ENCODE results near the gene KMT5B. TPM values are rescaled to one million over a fixed set of nuclear protein-coding genes. Genes with fewer than 3 reads are reported as not detected.

Gene KMT5B
- total RNA-seq, 5 donors from 2014 or later (not counting 1 experiment from before 2014, with no cell fraction given): 35.1 to 56.6 (median 48.5) TPM

GRCh38 chr11:68106165-68106940 lies 106.7 kb downstream of the KMT5B start:
- H3K36me3 Mint-ChIP-seq: no peaks in the 10 kb centered on the region
- Histone ChIP-seq H3K27ac (ENCODE audit: low read length) (no peak overlapping the region), H3K4me1 (ENCODE audit: control insufficient read depth in 1 of 2, extremely low read depth in 1 of 2, insufficient read depth in 2 of 2, low read length in 2 of 2) (no peaks in the 10 kb centered on the region), H3K4me3 (ENCODE audit: control insufficient read depth in 1 of 2, extremely low read depth in 1 of 2, low read length in 1 of 2) (no peak overlapping the region), H3K36me3 (ENCODE audit: control insufficient read depth in 2 of 2, extremely low read depth in 1 of 2, insufficient read depth in 1 of 2, low read length in 1 of 2) (no peaks in the 10 kb centered on the region), H3K27me3 (replicated peaks in 1 of 2; ENCODE audit: control insufficient read depth in 2 of 2, extremely low read depth in 1 of 2, insufficient read depth in 2 of 2, low read length in 1 of 2) (no peaks in the 10 kb centered on the region), H3K9me3 (no peaks in the 10 kb centered on the region)
- peaks cover 0 to 7% (median 2%) of the 10 kb centered on the region in 3 donors for H3K4me1 Mint-ChIP-seq
- ChIA-PET POLR2A (no interaction called here), CTCF (no interaction called here)
- DNase-seq (no peak), ATAC-seq (replicated peaks in 1 of 4) (peak in 1 of 4 experiments; percentile 10)
- WGBS (ENCODE audit: insufficient coverage): 100% methylated on average over 2 of the region's 8 CpGs
- H3K4me3 Mint-ChIP-seq: no peak overlapping the region
- no peaks in the 10 kb centered on the region for H3K9me3 Mint-ChIP-seq
- no peaks in the 10 kb centered on the region for H3K27me3 Mint-ChIP-seq
- H3K27ac Mint-ChIP-seq: no peak overlapping the region

Other genes with a start within 250 kb of the KMT5B start
- gene UNC93B1, start 209.2 kb downstream of the KMT5B start, total RNA-seq: 10 to 100 TPM; 16.7 to 38.6 (median 27.8) TPM
- under 1 TPM; 0.20 to 0.53 (median 0.25) TPM for gene ALDH3B1, start 203.0 kb downstream of the KMT5B start, total RNA-seq
- 100 to 1,000 TPM in 2 of 5 donors, 10 to 100 TPM in 3; 76.9 to 102 (median 91.1) TPM for gene NDUFS8, start 182.6 kb downstream of the KMT5B start, total RNA-seq
- gene TCIRG1, start 174.3 kb downstream of the KMT5B start, total RNA-seq: 100 to 1,000 TPM; 184 to 292 (median 246) TPM
- 10 to 100 TPM in 2 of 5 donors, 1 to 10 TPM in 3; 4.4 to 19.4 (median 7.6) TPM for gene CHKA, start 91.9 kb downstream of the KMT5B start, total RNA-seq
- gene C11orf24, start 58.7 kb upstream of the KMT5B start, total RNA-seq: 10 to 100 TPM in 4 of 5 donors, 1 to 10 TPM in 1; 9.5 to 25.3 (median 21.4) TPM
- gene LRP5, start 99.3 kb upstream of the KMT5B start, total RNA-seq: 10 to 100 TPM in 1 of 5 donors, 1 to 10 TPM in 4; 1.8 to 11.3 (median 7.0) TPM
- 100 to 1,000 TPM; 106 to 147 (median 118) TPM for gene PPP6R3, start 247.5 kb upstream of the KMT5B start, total RNA-seq

Data from T-cell (primary cell).